Embryonic facial prominence (tissue), 1 donor: ENCODE results near the gene IFITM2.
"Not testable (repeated sequence)": the region's sequence is repeated elsewhere in the genome, so short reads cannot be mapped to it uniquely, and the experiment has no call there.

Experiments
- DNase-seq: peaks from one replicate; pipeline ENCODE4 v3.0.0-alpha.2; 2016; ENCODE audit errors: extremely low spot score

IFITM2 gene

GRCh38 chr11:325796-326591, 18.4 kb downstream of the IFITM2 start:
- no peak for DNase-seq

- no peak for DNase-seq
Measured at GRCh38 chr11:326592-326841, 18.9 kb downstream of the IFITM2 start.

DNA sequence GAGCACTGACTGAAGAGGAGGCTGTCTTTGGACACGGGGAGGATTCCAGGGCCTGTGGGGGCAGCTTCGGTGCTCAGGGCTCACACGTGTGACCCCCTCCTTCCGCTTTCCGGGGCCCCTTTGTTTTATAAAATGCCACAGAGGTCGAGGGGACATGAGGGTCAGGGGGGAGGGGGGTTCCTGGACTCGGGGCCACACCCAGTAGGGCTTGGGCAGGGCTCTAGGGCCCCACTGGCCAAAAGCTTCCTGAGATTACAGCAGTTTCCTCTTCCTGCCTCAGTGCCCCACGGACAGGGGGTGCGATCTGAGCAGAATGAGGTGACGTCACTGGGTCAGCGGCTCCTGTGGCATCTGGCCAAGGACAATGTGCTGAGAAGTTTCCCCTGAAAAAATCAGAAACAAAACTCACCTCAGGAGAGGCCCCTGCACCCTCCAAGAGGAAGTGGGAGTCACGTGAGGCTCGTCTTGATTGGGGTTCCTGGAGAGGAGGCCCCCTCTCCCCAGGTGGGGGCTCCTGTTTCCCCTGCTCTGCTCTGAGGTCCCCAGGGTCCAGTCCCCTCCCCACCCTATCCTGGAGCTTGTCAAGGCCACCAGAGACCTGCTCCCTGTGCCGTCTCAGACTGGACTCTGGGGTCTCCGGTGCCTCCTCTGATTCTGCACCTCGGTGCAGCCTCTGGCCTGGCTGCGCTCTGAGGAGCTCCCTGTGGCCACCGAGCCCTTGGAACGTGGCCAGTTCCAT, 19.4 kb downstream of the IFITM2 start:
- DNase-seq: no peak

GRCh38 chr11:327581-327923, 19.9 kb downstream of the IFITM2 start:
- DNase-seq: no peak

DNA sequence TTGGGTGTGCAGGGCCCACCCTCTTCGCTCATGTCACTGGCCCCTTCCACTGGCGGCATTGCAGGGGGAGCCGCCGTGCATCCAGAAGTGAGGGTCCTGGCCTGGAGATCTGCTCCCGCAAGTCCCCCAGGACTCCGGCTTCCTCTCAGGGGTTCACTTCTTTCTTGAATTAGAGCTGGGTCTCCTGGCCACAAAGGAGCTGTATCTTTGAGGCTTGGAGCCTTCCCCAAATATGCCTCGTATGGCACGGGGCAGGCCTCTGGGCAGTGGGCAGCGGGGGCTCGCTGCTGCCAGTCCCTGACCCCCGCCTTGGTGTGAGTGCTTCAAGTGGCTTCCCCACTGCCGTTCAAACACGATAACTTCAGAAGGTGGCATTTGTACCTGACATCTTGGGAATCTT, 20.4 kb downstream of the IFITM2 start:
- DNase-seq: no peak

DNA sequence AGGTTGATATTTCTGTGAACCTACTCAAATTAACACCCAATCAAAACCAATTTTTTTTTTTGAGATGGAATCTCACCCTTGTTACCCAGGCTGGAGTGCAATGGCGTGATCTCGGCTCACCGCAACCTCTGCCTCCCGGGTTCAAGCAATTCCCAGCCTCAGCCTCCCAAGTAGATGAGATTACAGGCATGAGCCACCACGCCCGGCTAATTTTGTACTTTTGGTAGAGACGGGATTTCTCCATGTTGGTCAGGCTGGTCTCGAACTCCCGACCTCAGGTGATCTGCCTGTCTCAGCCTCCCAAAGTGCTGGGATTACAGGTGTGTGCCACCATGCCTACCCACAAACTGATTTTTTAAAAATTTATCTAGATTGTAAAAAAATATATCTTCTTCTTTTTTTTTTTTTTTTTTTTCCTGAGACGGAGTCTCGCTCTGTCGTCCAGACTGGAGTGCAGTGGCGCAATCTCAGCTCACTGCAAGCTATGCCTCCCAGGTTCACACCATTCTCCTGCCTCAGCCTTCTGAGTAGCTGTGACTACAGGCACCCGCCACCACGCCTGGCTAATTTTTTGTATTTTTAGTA, 21.0 kb downstream of the IFITM2 start:
- not testable (repeated sequence) for DNase-seq

GRCh38 chr11:329886-330253, 22.3 kb downstream of the IFITM2 start:
- no peak for DNase-seq

GRCh38 chr11:330307-330693, 22.7 kb downstream of the IFITM2 start:
- DNase-seq: no peak

DNA sequence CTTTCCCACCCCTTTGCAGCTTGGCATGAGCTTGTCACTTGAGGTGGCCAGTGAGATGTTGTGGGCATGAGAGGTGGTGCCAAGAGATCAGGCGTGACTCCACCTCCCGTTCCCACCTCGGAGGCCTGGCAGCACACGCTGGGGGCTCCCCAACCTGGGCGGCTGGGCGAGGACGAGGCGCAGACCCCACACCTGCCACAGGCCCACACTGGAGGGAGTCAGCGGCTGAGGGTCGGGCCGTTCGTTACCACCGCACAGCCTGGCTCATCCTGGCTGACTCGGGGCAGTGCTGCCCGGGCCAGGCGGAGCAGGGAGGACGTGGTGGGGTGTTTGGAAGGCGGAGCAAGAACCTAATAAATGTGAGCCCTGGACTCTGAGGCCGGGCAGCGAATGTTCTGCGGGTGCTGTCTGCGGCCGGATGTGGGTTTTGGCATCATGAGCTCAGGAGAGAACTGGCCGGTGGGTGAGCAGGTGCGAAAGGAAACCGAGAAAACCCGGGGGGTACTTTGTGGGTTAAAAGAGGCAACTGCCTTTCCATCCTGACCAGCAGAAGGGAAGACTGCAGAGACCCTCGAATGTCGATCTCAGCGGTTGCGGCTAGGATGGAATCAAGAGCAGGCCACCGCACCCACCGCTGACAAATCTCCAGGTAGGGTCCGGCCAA, 23.2 kb downstream of the IFITM2 start:
- no peak for DNase-seq

DNA sequence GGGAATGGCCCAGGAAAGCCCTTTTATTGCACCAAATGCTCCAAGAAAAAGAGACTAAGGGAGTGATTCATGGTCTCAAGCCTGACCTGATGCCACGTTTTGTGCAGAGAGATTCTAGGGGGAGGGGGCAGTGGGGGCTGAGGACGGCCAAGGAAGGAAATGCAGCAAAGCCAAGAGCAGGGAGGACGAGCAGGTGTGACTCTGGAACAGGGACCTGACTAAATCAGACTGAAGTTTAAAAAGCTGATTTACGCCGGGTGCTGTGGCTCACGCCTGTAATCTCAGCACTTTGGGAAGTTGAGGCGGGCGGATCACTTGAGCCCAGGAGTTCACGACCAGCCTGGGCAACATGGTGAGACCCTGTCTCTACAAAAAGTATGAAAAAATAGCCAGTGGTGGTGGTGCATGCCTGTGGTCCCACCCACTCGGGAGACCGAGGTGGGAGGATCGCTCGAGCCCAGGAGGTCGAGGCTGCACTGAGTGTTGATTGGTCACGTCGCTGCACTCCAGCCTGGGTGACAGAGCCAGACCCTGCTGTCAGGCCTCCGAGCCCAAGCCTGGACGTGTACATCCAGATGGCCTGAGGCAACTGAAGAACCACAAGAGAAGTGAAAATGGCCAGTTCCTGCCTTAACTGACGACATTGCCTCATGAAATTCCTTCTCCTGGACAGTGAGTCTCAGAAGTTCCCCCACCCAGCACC, 23.9 kb downstream of the IFITM2 start:
- no peak for DNase-seq

GRCh38 chr11:332651-333480, 25.2 kb downstream of the IFITM2 start:
- no peak for DNase-seq

DNA sequence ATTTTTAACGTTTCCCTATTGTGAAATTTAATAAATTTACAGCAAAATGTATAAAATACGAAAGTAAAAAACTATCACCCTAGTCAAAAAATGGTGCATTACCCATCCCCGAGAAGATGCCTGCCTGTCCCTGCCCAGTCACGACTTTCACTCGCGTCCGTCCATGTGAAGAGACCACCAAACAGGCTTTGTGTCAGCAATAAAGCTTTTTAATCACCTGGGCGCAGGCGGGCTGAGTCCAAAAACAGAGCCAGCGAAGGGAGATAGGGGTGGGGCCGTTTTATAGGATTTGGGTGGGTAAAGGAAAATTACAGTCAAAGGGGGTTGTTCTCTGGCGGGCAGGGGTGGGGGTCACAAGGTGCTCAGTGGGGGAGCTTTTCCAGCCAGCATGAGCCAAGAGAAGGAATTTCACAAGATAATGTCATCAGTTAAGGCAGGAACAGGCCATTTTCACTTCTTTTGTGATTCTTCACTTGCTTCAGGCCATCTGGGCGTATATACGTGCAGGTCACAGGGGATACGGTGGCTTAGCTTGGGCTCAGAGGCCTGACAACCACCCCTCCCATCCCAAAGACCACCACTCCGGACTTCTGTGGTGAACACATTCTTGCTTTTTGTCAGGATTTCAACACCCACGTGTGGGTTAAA, 26.1 kb downstream of the IFITM2 start:
- DNase-seq: not testable (repeated sequence)

GRCh38 chr11:334264-334994, 26.8 kb downstream of the IFITM2 start:
- no peak for DNase-seq

GRCh38 chr11:335779-336658, 28.4 kb downstream of the IFITM2 start:
- no peak for DNase-seq

- DNase-seq: no peak
Measured at GRCh38 chr11:336659-337198, 29.1 kb downstream of the IFITM2 start.

DNA sequence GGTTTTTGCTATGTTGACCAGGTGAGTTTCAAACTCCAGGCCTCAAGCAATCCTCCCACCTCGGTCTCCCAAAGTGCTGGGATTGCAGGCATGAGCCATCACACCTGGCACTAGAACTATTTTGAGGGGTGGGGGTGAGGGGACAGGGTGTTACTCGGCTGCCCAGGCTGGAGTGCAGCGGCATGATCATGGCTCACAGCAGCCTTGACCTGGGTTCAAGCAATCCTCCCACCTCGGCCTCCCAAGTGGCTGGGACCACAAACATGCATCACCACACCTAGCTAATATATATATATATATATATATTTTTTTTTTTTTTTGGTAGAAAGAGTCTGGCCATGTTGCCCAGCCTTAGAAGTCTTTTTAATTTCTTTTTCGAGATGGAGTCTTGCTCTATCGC, 30.1 kb downstream of the IFITM2 start:
- DNase-seq: no peak

- no peak for DNase-seq
Measured at GRCh38 chr11:339963-340362, 32.3 kb downstream of the IFITM2 start.

DNA sequence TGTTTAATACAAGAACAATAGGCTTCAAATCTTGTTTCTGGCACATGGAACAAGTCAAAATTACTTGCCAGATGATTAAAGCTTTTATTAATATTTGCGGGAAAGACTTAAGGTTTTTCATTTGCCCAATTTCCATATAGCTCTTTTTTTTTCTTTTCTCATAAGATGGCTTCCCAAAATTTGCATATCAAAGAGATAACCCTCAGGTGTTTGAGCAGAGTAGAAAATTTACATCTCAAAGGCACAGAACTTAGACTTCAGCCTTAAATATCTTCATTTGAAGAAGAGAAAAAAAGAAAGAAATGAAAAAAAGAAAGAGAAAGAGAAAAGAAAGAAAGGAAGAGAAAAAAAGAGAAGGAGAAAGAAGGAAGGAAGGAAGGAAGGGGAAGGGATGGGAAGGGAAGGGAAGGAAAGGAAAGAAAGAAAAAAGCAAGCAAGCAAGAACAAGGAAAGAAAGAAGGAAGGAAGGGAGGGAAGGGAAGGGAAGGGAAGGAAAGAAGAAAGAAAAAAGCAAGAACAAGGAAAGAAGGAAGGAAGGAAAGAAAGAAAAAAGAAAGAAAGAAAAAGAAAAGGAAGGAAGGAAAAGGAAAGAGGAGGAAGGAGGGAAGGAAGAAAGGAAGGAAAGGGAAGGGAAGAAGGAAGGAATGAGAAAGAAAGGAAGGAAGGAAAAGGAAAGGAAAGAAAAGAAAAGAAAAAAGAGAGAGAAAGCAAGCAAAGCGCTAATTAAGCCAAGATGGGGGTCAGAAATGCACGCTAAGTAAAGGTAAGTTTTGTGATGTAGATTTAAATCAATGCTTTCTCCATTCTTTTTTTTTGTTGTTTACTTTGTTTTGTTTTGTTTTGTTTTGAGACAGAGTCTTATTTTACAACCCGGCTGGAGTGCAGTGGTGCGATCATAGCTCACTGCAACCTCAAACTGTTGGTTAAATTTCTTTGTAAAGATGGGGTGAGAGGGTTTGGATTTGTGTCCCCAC, 33.2 kb downstream of the IFITM2 start:
- no peak for DNase-seq
